NCI-H1092 treated with DMSO at 0.1 percent for 48 hours (cell line): ENCODE data around the gene UBE4B.
"Not testable (repeated sequence)": the region's sequence is repeated elsewhere in the genome, so short reads cannot be mapped to it uniquely, and the experiment has no call there.

Source experiments
- DNase-seq: peaks from one replicate; lab custom pipeline; 2025; lab: John Stamatoyannopoulos, UW

Gene UBE4B

DNA sequence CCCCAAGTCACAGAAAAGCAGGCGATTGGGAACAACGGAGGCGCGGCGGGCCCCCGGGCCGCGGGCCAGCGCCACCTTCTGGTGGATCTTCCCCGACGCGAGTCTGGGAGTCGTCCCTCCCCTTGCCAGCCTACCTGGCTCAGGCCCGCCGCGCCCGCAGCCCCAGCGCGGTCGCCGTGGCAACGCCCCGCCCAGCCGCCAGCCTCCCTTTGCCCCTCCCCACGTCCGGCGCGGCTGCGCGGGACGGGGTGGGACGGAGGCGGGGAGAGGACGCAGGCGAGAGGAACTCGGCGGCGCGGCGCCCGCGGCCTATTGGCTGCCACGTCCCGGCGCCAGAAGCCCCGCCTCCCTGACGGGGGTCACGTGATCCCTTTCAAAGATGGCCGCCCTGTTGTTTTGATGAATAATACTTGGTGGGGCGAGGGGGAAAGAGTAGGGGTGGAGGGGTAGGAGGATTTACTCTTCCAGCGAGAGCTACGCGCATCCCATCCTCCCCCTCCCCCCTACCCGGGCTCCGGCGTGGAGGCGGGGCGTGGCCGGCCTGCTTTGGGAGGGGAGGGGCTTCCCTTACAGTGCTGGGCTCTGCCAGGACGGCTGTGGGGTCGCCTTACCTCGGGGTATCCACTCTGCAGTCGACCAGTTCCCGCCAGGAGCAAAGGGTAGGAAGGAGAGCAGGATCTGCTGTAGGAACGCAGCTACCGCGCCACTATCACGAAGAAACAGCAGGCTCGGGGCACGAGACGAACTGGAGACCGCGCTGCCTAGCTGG lies at the start of gene UBE4B:
Gene UBE4B, plus strand, starts transcription at position 369 of the 769 bp plus-strand sequence. CDS start 713 bp downstream, outside the sequence.
- DNase-seq, result peak; percentile 99

DNA sequence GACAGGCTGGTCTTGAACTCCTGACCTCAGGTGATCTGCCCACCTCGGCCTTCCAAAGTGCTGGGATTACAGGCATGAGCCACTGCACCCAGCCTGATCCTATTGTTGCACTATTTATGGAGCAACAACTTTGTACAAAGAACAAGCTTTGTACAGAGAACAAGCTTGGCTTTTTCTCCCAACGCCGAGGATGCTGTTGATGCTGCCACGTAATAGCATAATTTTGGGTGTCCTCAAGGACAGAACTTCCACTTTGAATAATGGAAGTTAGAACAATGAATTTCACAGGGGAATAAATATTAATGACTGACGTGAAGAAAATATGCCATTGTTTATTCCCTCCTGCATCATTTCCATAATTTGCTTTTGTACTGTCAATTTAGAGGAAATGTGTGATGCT lies 48.5 kb upstream of the UBE4B start:
- DNase-seq, result no peak

DNA sequence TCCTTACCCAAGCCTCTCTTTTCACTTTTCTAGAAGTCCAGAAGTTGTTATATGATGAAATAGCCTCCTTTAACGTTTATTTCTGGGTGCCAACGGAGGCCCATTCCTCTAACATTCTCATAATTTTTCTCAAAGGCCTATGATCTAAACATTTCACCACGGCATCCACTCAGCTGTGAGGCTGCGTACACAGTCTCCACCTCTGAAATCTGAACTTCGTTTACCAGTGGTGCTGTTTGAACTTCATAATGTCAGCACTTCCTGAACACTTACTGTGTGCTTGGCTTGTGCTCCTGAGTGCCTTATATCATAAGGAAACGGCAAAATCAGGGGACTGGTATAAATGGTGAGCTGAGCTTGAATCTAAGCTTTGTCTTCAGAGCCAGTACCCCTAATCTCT lies 47.8 kb upstream of the UBE4B start:
- DNase-seq, result no peak

DNA sequence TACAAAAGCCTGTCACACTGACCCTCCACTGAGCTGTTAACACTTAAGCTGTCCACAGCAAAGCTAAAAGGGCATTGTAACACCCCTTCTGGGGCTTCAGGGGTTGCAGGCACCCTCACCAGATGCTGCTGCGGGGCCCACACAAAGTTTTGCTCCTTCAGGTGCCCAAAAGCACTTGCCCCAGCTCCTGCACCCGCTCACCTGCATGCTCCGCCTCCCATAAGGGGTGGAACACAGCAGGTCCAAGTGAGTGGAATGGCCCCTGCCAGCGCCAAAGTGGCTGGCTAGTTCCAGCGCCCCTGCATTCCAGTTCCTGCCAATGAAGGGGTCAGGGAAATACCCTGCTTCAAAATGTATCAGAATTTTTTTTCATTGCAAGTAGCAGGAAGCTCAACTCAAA lies 43.0 kb upstream of the UBE4B start:
- DNase-seq, result no peak

DNA sequence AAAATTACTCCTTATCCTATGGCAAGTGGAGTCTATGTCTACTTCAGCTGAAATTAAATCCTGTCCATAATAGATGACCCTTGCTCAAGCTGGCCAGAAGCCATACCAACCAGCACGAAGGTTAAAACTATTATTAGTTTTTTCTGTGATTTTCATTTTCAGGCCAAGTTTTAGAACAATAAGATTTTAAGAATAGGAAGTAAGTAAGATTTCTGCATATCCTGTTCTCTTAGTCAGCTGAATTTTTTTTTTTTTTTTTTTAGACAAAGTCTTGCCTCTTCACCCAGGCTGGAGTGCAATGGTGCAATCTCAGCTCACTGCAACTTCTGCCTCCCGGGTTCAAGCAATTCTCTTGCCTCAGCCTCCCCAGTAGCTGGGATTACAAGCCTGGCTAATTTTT lies 41.8 kb upstream of the UBE4B start:
- DNase-seq, result no peak

DNA sequence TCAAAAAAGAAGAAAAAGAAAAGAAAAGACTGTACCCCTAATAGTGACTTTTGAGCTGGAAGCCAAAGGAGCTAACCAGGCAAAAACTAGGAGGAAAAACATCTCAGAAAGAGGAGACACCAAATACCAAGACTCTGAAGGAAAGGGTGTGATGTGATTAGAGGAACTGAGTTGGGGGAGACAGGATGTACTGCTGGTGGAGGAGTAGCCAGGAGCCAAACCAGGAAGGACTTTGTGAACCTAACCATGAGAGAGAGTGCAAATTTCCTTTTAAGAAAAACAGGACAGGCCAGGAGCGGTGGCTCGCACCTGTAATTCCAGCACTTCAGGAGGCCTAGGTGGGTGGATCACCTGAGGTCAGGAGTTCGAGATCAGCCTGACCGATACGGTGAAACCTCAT lies 39.8 kb upstream of the UBE4B start:
- DNase-seq, result no peak

DNA sequence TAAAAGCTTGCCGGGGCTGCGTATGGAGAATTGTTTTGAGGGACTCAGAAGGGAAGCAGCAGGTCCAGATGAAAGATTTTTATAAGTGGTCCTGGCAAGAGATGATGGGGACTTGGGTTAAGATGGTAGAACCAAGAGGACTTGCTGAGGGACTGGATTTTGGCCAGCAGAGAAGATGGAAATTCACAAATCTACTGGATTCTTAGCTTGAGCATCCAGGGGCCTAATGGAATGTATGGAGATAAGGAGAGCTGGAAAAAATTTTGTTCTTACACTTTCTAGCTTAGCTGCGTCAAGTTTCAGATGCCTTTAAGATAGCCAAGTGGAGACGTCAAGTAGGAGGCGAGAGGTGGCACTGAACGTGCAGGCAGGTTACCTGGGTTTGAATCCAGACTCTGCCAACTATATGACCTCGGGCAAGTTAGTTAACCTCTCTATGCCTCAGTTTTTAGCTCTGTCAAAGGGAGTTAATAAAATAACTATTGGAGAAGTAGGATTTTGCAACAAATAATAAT lies 39.1 kb upstream of the UBE4B start:
- DNase-seq, result no peak

DNA sequence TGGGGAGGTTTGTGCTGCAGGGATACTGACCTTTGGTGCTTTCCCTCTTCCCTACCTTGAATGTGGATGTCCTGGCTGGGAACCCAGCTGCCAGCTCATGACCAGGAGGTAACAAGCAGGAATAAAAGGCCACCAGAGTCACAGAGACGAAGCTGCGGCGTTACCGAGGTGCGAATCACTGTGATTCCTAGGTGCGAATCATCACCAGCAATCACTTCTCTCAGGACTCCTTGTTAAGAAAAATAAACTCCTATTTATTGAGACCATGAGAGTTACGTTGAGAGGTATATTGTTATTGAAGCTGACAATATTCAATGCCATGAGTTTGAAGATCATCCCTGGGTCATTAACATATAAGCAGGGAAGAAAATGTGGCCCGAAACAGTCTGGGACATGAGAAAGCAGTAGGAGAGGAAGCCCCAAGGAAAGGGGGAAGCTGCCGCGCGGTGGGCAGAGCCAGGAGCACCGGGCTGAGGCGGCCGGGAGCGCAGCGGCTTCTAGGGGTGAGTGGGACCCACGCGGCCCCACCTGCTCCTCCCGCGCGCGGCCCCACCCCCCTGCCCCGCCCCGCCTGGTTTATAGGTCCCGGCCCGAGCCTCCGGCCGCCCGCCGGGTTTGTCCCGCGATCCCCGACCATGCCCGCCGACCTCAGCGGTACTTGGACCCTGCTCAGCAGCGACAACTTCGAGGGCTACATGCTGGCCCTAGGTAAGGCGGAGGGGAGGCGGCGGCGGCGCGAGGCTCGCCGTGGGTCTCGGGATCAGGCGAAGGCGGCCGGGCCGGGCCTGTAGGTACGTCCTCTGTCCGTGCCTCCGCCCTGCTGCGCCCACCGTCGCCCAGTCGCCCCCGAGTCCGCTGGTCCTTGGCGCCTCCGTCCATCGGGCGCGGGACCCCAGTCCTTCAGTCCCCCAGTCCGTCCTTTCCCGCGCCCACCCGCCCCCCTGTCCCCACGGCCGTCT lies 35.9 kb upstream of the UBE4B start, which contains the start of gene RBP7:
Gene RBP7, plus strand, starts transcription at position 605 of the 959 bp plus-strand sequence. Its CDS starts 31 bp downstream, at position 636.
- DNase-seq, result no peak

GRCh38 chr1:10001016-10001665 lies 31.6 kb upstream of the UBE4B start:
- DNase-seq, result no peak

DNA sequence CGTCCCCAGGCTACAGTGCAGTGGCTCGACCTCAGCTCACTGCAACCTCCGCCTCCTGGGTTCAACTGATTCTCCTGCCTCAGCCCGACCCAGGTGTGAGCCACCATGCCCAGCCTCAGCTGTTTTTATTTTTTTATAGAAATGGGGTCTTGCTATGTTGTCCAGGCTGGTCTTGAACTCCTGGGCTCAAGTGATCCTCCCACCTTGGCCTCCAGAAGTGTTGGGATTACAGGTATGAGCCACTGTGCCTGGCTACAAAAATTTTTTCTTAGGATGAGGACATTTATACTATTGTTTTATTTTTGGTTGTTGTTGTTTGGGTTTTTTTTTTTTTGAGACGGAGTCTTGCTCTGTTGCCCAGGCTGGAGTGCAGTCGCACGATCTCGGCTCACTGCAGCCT lies 27.5 kb upstream of the UBE4B start:
- DNase-seq, result not testable (repeated sequence)

- DNase-seq, result no peak
Measured at GRCh38 chr1:10007169-10007568, 25.6 kb upstream of the UBE4B start.

DNA sequence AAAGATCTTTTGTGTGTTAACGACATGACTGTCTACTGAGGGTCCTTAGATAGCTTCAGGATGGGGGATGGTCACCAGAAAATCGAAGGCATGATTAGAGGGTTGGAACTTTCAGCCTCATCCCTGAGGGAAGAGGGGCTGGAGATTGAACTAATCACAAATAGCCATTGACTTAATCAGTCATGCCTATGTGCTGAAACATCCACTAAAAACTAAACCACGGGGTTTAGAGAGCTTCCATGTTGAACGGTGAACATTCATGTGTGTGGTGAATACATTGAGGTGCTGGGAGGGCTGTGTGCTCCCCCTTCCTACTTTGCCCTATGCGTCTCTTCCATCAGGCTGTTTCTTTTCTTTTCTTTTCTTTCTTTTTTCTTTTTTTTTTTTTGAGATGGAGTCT lies 18.7 kb upstream of the UBE4B start:
- no peak for DNase-seq

- DNase-seq, result no peak
Measured at GRCh38 chr1:10019561-10019960, 13.2 kb upstream of the UBE4B start.

- DNase-seq, result no peak
Measured at GRCh38 chr1:10020086-10020485, 12.7 kb upstream of the UBE4B start.

DNA sequence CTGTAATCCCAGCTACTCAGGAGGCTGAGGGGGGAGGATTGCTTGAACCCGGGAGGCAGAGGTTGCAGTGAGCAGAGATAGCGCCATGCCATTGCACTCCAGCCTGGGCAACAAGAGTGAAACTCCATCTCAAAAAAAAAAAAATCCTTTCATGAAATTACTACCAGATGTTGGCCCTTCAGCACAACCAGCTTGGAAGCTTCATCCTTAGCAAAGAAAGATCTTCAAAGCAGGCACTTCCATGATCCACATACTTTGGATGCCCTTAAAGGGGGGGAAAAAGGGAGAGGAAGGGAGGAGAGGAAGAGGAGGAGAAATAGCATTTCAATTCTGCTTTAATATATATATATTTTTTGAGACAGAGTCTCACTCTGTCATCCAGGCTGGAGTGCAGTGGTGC lies 12.1 kb upstream of the UBE4B start:
- DNase-seq, result not testable (repeated sequence)

DNA sequence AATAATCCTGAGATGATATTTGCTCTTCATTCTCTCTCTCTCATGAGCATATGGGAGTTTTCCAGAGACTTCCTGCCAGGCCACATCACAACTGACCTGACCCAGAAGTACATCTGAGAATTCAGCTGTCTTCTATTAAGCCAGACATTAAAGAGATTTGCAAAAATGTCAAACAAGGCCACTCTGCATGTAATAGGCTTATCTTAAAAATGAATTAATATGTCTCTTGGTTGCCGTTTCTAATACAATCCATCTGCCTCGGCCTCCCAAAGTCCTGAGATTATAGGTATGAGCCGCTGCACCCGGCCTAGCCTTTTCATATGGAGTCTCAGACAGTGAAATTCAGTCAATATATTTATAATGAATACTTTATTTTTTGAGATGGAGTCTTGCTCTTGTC lies 10.8 kb upstream of the UBE4B start:
- not testable (repeated sequence) for DNase-seq

DNA sequence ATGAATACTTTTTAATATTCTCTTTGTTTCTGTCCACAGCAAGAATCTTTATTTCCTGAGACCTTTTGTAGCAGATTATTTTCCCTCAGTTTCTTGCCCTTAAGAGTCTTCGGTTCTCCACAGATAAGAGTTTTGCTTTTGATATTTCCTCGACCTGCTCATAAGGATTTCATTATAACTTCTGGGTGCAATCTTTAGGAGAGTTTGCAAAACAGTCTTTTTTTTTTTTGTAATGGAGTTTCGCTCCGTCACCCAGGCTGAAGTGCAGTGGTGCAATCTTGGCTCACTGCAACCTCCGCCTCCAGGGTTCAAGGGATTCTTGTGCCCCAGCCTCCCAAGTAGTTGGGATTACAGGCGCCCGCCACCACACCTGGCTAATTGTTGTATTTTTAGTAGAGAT lies 10.1 kb upstream of the UBE4B start:
- DNase-seq, result no peak

- DNase-seq, result no peak
Measured at GRCh38 chr1:10025354-10025753, 7.4 kb upstream of the UBE4B start.

- no peak for DNase-seq
Measured at GRCh38 chr1:10027027-10027426, 5.7 kb upstream of the UBE4B start.

GRCh38 chr1:10028956-10029500 lies 3.7 kb upstream of the UBE4B start:
- not testable (repeated sequence) for DNase-seq

DNA sequence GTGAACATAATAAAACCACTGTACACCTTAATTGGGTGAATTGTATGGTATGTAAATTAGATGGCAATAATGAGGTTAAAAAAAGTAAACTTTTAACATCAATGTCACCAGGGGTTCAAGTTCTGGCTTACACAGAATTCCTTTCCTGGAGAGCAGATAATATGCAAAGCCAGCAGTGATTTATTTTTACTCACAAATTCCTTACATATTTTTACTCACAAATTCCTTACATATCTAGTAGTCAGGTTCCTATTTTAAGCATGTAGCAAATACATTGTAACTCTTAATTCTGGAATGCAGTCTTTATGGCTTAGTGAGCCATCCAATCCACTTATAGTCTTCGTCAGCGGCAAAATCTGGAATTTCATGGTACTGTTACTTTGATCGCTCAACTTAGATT lies 1.3 kb upstream of the UBE4B start:
- DNase-seq, result no peak

DNA sequence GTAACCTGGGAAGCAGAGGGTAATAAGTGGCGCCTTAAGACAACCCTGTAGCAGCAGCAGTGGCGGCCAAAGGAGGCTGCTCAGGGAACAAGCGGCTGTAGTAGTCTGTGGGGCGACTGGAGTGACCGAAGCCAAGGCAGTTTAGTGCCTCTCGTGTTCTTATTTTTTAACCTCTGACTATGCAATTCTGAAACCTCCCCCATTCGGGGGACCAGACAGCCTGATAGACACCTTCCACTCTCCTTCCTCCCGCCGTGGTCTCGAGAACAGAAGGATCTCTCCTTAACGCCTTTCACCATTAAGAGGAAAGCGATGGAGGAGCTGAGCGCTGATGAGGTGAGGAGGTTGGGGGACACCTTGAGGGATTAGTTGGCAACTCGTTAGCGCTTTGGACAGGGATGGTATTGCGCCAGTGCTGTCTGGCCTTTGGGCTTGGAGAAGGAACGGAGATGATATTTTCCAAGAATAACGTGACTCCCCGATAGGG lies 644 bp downstream of the UBE4B start:
- peak; percentile 67 for DNase-seq
